GM23248 (cell line): ENCODE measurements around the gene ERG.

Experiments used
- EZH2 ChIP-seq: fragments of 200-600 bp; sonication (generic); IDR thresholded peaks from 2 replicates; pipeline ENCODE4 v1.6.1; 2018; ENCODE audit warnings: antibody characterized with exemption, mild to moderate bottlenecking; ENCODE audit not compliant: insufficient read depth, poor library complexity, severe bottlenecking
- EZH2phosphoT487 ChIP-seq: fragments of 200-600 bp; sonication (generic); IDR thresholded peaks from 2 replicates; pipeline ENCODE4 v1.6.1; 2018; ENCODE audit warnings: antibody characterized with exemption, moderate library complexity, mild to moderate bottlenecking, low read depth; ENCODE audit not compliant: insufficient read depth

GRCh38 chr21:38388203-38388602 lies 110.1 kb downstream of the ERG start:
- no peak for TF ChIP-seq EZH2
- no peak for TF ChIP-seq EZH2phosphoT487
